Common myeloid progenitor, CD34-positive (primary cell): ENCODE data around the gene MAT1A.

Experiments
- CTCF ChIA-PET: fragments of 350-600 bp; sonication (Branson Sonifier 250); formaldehyde crosslinking; loops from one replicate; lab custom pipeline; 2021; ENCODE audit warnings: antibody characterized with exemption; lab: Charles Lee
- POLR2A ChIA-PET: fragments of 350-600 bp; sonication (Branson Sonifier 250); formaldehyde crosslinking; loops from one replicate; lab custom pipeline; 2021; ENCODE audit warnings: antibody characterized with exemption; lab: Charles Lee
- DNase-seq, 3 donors: peaks; one replicate each; pipeline versions ENCODE4 v3.0.0 to v3.0.0-alpha.2; 2013
- H3K27ac ChIP-seq, 2 experiments: 1 replicate in 1 of 2; 2 replicates in 1 of 2; pipeline ENCODE4 v1.7.0; 2013; ENCODE audit warnings: inconsistent platforms in 2 of 2, low read length in 2 of 2, mild to moderate bottlenecking in 2 of 2, low read depth in 1 of 2, moderate library complexity in 1 of 2; ENCODE audit not compliant: severe bottlenecking in 2 of 2, insufficient read depth in 1 of 2, poor library complexity in 1 of 2
- H3K27me3 ChIP-seq, 5 experiments: replicated peaks in 2 of 5; 1 replicate in 3 of 5; 2 replicates in 2 of 5; pipeline versions ENCODE4 v1.6.1 to v1.7.0; 2013; ENCODE audit warnings: low read length in 4 of 5, mild to moderate bottlenecking in 2 of 5, moderate library complexity in 2 of 5, inconsistent platforms in 1 of 5; ENCODE audit not compliant: insufficient read depth in 5 of 5, control insufficient read depth in 4 of 5
- H3K36me3 ChIP-seq, 4 experiments: 1 replicate in 2 of 4; 2 replicates in 2 of 4; pipeline versions ENCODE4 v1.6.1 to v1.7.0; 2013; ENCODE audit warnings: low read length in 3 of 4, control low read depth in 1 of 4, mild to moderate bottlenecking in 1 of 4; ENCODE audit not compliant: control insufficient read depth in 4 of 4, insufficient read depth in 4 of 4
- H3K4me1 ChIP-seq, 4 experiments: 1 replicate in 3 of 4; 2 replicates in 1 of 4; pipeline versions ENCODE4 v1.6.1 to v1.7.1; 2013; ENCODE audit warnings: low read length in 3 of 4, mild to moderate bottlenecking in 3 of 4, control low read depth in 1 of 4, inconsistent platforms in 1 of 4, moderate library complexity in 1 of 4; ENCODE audit not compliant: control insufficient read depth in 4 of 4, insufficient read depth in 4 of 4; ENCODE audit errors: control extremely low read depth in 1 of 4
- H3K4me3 ChIP-seq, 7 experiments: 1 replicate in 4 of 7; 2 replicates in 3 of 7; pipeline versions ENCODE4 v1.5.1 to v1.7.0; 2013; ENCODE audit warnings: mild to moderate bottlenecking in 7 of 7, low read length in 6 of 7, moderate library complexity in 6 of 7, inconsistent platforms in 2 of 7, low read depth in 2 of 7, control low read depth in 1 of 7; ENCODE audit not compliant: insufficient read depth in 4 of 7, control insufficient read depth in 1 of 7; ENCODE audit errors: extremely low read depth in 1 of 7
- H3K9me3 ChIP-seq, 5 experiments: 1 replicate in 4 of 5; 2 replicates in 1 of 5; pipeline versions ENCODE4 v1.6.1 to v1.7.1; 2013; ENCODE audit warnings: low read length in 4 of 5, mild to moderate bottlenecking in 2 of 5, inconsistent platforms in 1 of 5, low read depth in 1 of 5, moderate library complexity in 1 of 5; ENCODE audit not compliant: control insufficient read depth in 4 of 5, insufficient read depth in 2 of 5; ENCODE audit errors: control extremely low read depth in 1 of 5
- WGBS: methylation state at CpG from one replicate; pipeline ENCODE4 v1.1.5; 2013; ENCODE audit not compliant: insufficient coverage; 5-methylcytosine and 5-hydroxymethylcytosine counted together

The MAT1A gene

DNA sequence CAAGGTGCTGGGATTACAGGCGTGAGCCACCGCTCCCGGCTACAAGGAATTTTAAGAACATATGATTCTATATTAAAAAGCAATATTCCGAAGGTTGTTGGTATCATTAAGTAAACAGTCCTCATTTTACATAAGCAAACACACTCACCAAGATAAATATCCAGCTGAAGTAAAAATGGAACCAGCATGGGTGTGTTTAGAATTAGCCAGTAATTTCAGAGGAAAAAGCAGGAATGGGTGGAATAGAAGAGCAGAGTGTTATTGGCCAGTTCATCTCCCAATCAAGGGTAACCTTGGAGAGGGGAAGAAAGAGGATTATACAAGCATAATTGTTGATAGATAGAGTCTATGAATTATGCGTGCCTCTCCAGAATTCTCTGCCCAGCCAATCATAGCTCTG, 31.7 kb upstream of the MAT1A start:
- Histone ChIP-seq H3K27me3 (no peaks in the 10 kb centered on the region), H3K4me1 (no peaks in the 10 kb centered on the region), H3K4me3 (no peak overlapping the region), H3K36me3 (no peaks in the 10 kb centered on the region), H3K9me3 (peaks cover 0 to 1% (median 0%) of the 10 kb centered on the region in 5 experiments), H3K27ac (no peak overlapping the region)
- ChIA-PET POLR2A (no interaction called here), CTCF (no interaction called here)
- DNase-seq = no peak
- 100% methylated on average over 1 of the region's 5 CpGs for WGBS

DNA sequence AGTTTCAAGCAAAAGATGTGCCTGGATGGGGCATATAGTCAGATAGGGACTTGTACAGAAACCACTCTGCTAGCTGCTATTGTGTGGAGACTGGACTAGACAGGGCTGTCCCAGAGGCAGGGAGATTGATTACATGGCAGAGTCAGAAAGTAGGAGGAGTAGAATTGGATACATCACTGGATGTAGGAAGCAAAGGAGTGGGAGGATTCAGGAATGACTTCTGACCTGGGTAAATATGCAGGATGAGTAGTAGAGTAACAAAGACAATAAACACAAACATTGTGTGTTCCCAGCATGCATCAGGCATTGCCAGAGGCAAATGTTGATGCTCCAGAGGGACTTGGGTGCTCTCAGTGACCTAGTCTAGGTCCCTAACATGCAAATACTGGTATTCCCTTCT, 30.9 kb upstream of the MAT1A start:
- Histone ChIP-seq H3K4me1 (no peaks in the 10 kb centered on the region), H3K9me3 (peaks cover 0 to 1% (median 0%) of the 10 kb centered on the region in 5 experiments), H3K27me3 (no peaks in the 10 kb centered on the region), H3K4me3 (no peak overlapping the region), H3K36me3 (no peaks in the 10 kb centered on the region), H3K27ac (no peak overlapping the region)
- POLR2A ChIA-PET = no interaction called here
- no peak for DNase-seq
- CTCF ChIA-PET = no interaction called here

DNA sequence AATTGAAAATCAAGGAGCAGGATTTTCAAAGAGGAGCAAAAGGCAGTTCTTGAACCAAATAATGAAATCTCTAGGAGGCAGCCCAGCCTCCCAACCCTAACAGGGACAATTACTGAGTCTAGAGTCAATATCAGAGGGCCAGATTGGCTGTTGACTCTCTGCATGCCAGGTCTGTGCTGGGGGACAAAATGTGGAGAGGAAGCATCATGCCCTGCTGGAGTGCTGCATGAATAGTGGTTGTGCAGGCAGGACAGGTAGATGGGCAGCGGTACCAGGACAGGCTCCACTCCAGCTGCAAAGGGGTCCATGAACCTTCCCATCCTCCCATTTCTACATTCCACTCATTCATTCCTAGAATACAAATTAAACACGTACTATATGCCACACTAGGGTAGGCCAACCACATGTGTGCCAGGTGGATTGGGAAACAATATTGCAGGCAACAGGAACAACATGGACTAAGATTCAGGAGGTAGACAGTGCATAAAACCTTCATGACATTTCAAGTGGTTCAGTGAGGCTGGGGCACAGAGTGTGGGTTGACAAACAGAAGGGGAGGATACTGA, 30.4 kb upstream of the MAT1A start:
- peaks cover 0 to 1% (median 0%) of the 10 kb centered on the region in 5 experiments for H3K9me3 ChIP-seq
- CTCF ChIA-PET = no interaction called here
- no peaks in the 10 kb centered on the region for H3K27me3 ChIP-seq
- no peak for DNase-seq
- no peaks in the 10 kb centered on the region for H3K36me3 ChIP-seq
- POLR2A ChIA-PET = interaction anchor here (0.5 kb wide), 1 partner anchor 846 kb away, joined by 4 read pairs; no protein-coding TSS in a partner anchor
- WGBS = no CpG with 5 or more reads among the region's 2 CpGs
- H3K4me3 ChIP-seq = no peak overlapping the region
- H3K4me1 ChIP-seq = no peaks in the 10 kb centered on the region
- no peak overlapping the region for H3K27ac ChIP-seq

DNA sequence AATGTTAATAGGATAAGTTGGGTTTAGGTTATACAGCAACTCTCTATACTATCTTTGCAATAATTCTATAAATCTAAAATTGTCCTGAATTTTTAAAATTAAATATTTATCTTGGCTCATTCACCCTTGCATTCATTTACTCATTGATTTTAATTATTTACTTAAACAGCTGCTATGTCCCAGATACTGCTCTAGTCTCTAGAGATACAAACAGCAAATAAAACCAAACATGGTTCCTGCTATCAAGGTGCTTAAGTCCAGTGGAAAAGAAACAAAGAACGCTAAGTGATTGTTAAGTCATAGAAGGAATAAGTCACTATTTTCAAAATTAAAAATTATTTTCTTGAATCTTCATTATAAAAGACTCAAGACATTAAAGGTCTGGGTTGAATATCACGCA, 29.9 kb upstream of the MAT1A start:
- CTCF ChIA-PET = no interaction called here
- H3K27ac ChIP-seq = no peak overlapping the region

DNA sequence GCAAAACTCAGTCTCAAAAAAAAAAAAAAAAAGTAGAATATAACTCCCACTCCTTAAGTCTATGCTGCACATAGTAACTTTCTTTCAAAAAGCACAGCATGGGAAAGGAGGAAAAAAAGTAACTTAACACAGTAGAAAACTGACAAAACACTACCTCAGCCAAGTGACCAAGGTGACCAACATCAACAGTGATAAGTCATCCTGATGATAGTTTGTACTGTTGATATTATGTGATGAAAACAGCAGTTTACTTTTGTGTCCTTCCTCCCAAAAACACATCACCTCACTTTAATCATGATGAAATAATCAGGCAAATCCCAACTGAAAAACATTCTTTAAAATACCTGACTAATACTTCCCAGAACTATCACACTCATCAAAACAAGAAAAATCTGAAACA, 29.3 kb upstream of the MAT1A start:
- no peaks in the 10 kb centered on the region for H3K27me3 ChIP-seq
- H3K36me3 ChIP-seq = no peaks in the 10 kb centered on the region
- POLR2A ChIA-PET = no interaction called here
- DNase-seq = no peak
- no peaks in the 10 kb centered on the region for H3K4me1 ChIP-seq
- H3K4me3 ChIP-seq = no peak overlapping the region
- no peak overlapping the region for H3K27ac ChIP-seq
- CTCF ChIA-PET = no interaction called here
- H3K9me3 ChIP-seq = peaks cover 0 to 1% (median 0%) of the 10 kb centered on the region in 5 experiments

More for the DNA sequence above, 29.9 kb upstream of the MAT1A start:
- Histone ChIP-seq H3K27me3 (no peaks in the 10 kb centered on the region), H3K4me3 (no peak overlapping the region), H3K36me3 (no peaks in the 10 kb centered on the region), H3K9me3 (peaks cover 0 to 1% (median 0%) of the 10 kb centered on the region in 5 experiments), H3K4me1 (no peaks in the 10 kb centered on the region)
- no peak for DNase-seq
- WGBS = 100% methylated on average over 1 of the region's 2 CpGs
- POLR2A ChIA-PET = interaction anchor here (0.5 kb wide), 1 partner anchor 846 kb away, joined by 4 read pairs; no protein-coding TSS in a partner anchor

DNA sequence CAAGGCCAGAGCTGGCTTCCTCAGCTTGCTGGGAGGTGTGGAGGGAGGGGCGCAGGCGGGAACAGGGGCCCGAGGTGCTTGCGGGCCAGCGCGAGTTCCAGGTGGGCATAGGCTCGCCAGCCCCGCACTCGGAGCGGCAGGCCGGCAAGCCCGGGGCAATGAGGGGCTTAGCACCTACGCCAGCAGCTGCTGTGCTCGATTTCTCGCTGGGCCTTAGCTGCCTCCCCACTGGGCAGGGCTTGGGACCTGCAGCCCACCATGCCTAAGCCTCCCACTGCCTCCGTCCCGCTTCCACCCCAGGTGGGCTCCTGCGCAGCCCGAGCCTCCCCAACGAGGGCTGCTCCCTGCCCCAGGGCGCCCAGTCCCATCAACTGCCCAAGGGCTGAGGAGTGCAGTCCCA, 25.9 kb upstream of the MAT1A start:
- Histone ChIP-seq H3K4me3 (no peak overlapping the region), H3K9me3 (peaks cover 0 to 1% (median 0%) of the 10 kb centered on the region in 5 experiments), H3K4me1 (no peaks in the 10 kb centered on the region), H3K36me3 (no peaks in the 10 kb centered on the region), H3K27ac (no peak overlapping the region), H3K27me3 (no peaks in the 10 kb centered on the region)
- POLR2A ChIA-PET = no interaction called here
- CTCF ChIA-PET = no interaction called here
- DNase-seq = no peak
- 90% methylated on average over 21 of the region's 21 CpGs for WGBS

DNA sequence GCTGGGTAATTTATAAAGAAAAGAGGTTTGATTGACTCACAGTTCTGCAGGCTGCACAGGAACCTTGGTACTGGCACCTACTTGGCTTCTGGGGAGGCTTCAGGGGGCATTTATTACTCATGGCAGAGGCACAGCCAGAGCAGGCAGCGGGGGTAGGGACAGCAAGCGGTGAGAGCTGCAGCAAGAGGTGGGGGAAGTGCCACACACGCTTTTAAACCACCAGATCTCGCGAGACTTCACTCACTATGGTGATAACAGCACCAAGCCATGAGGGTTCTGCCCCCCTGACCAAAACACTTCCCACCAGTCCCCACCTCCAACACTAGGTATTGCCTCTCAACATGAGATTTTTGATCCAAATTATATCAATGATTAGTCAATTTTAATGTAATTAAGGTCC, 24.1 kb upstream of the MAT1A start:
- H3K27ac ChIP-seq = no peak overlapping the region
- H3K4me1 ChIP-seq = no peaks in the 10 kb centered on the region
- H3K9me3 ChIP-seq = peaks cover 0 to 1% (median 0%) of the 10 kb centered on the region in 5 experiments
- no CpG with 5 or more reads among the region's 5 CpGs for WGBS
- no peaks in the 10 kb centered on the region for H3K27me3 ChIP-seq
- POLR2A ChIA-PET = no interaction called here
- CTCF ChIA-PET = no interaction called here
- no peaks in the 10 kb centered on the region for H3K36me3 ChIP-seq
- no peak overlapping the region for H3K4me3 ChIP-seq
- DNase-seq = no peak
